Mucosa of stomach (tissue), 1 donor: ENCODE results near the gene ANKRD11.

Experiments used
- H3K27me3 ChIP-seq: one replicate; pipeline ENCODE4 v1.7.0; 2013; ENCODE audit warnings: mild to moderate bottlenecking, low read length; ENCODE audit not compliant: control insufficient read depth, insufficient read depth
- H3K36me3 ChIP-seq: one replicate; pipeline ENCODE4 v1.7.0; 2013; ENCODE audit warnings: low read length; ENCODE audit not compliant: control insufficient read depth, insufficient read depth
- H3K4me1 ChIP-seq: one replicate; pipeline ENCODE4 v1.7.0; 2013; ENCODE audit warnings: mild to moderate bottlenecking, low read length; ENCODE audit not compliant: control insufficient read depth, insufficient read depth
- H3K4me3 ChIP-seq: one replicate; pipeline ENCODE4 v1.7.0; 2013; ENCODE audit warnings: low read length
- H3K9ac ChIP-seq: one replicate; pipeline ENCODE4 v1.7.0; 2013; ENCODE audit warnings: mild to moderate bottlenecking, low read length, moderate library complexity
- H3K9me3 ChIP-seq: one replicate; pipeline ENCODE4 v1.7.0; 2013; ENCODE audit warnings: mild to moderate bottlenecking, low read length, moderate library complexity; ENCODE audit not compliant: control insufficient read depth
- donor health status: Pancreatic carcinoma.

ANKRD11 gene

GRCh38 chr16:89413811-89414585 lies 76.4 kb downstream of the ANKRD11 start:
- H3K9me3 ChIP-seq = no peaks in the 10 kb centered on the region
- no peak overlapping the region for H3K9ac ChIP-seq
- no peaks in the 10 kb centered on the region for H3K27me3 ChIP-seq
- no peaks in the 10 kb centered on the region for H3K36me3 ChIP-seq
- no peak overlapping the region for H3K4me3 ChIP-seq
- peaks cover 44% of the 10 kb centered on the region for H3K4me1 ChIP-seq

DNA sequence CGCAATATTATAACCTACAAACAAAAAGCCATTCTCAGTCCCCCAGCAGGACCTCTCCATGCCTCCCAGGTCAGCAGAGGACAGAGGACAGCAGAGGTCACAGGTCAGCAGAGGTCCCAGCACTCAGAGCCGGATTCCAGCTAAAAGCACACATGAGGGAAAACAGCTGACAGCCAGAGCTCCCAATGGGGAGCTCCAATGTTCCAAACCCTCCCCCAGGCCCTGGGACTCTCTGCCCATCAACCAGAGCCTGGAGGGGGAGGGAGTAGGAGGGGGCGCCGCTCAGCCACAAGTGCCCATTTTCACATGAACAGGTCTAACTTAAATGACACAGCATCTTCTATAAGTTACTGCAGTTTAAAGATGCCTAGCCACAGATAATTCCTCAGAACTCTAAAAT lies 77.5 kb downstream of the ANKRD11 start:
- Histone ChIP-seq H3K9me3 (no peaks in the 10 kb centered on the region), H3K36me3 (no peaks in the 10 kb centered on the region), H3K9ac (no peak overlapping the region), H3K4me1 (peaks cover 55% of the 10 kb centered on the region), H3K27me3 (no peaks in the 10 kb centered on the region), H3K4me3 (no peak overlapping the region)

DNA sequence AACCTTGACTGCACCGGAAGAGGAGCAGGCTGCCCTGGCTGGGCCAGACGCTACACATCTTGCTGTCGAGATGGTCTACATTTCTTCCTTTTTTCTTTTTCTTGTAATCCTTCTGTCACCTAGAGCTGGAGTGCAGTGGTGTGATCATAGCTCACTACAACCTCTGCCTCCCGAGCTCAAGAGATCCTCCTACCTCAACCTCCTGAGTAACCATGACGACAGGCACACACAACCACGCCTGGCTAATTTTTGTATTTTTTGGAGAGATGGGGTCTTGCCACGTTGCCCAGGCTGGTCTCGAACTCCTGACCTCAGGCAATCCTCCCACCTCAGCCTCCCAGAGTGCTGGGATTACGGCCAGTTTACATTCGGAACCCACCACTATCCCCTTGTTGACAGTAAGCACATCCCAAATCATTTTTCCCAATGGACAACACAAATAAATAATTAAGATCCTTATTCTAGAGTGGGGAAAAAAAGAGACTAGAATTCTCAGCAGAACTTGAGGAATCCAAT lies 79.0 kb downstream of the ANKRD11 start:
- peaks cover 51% of the 10 kb centered on the region for H3K4me1 ChIP-seq
- H3K9me3 ChIP-seq = no peaks in the 10 kb centered on the region
- peak overlapping the region; percentile 32 for H3K9ac ChIP-seq
- H3K36me3 ChIP-seq = no peaks in the 10 kb centered on the region
- no peak overlapping the region for H3K4me3 ChIP-seq
- no peaks in the 10 kb centered on the region for H3K27me3 ChIP-seq

- H3K36me3 ChIP-seq = no peaks in the 10 kb centered on the region
- H3K9ac ChIP-seq = peak overlapping the region; percentile 32
- H3K9me3 ChIP-seq = no peaks in the 10 kb centered on the region
- H3K4me3 ChIP-seq = no peak overlapping the region
- H3K4me1 ChIP-seq = peaks cover 54% of the 10 kb centered on the region
- H3K27me3 ChIP-seq = no peaks in the 10 kb centered on the region
These were observed 79.5 kb downstream of the ANKRD11 start for GRCh38 chr16:89410794-89411309.

GRCh38 chr16:89410322-89410721 lies 80.0 kb downstream of the ANKRD11 start:
- Histone ChIP-seq H3K4me3 (no peak overlapping the region), H3K4me1 (peaks cover 59% of the 10 kb centered on the region), H3K9me3 (no peaks in the 10 kb centered on the region), H3K36me3 (no peaks in the 10 kb centered on the region), H3K9ac (no peak overlapping the region), H3K27me3 (no peaks in the 10 kb centered on the region)

- Histone ChIP-seq H3K27me3 (no peaks in the 10 kb centered on the region), H3K9me3 (no peaks in the 10 kb centered on the region), H3K9ac (no peak overlapping the region), H3K36me3 (no peaks in the 10 kb centered on the region), H3K4me1 (peaks cover 64% of the 10 kb centered on the region), H3K4me3 (no peak overlapping the region)
These were observed 81.1 kb downstream of the ANKRD11 start for GRCh38 chr16:89409161-89409711.

- Histone ChIP-seq H3K36me3 (no peaks in the 10 kb centered on the region), H3K9me3 (no peaks in the 10 kb centered on the region), H3K4me1 (peaks cover 56% of the 10 kb centered on the region), H3K9ac (no peak overlapping the region), H3K27me3 (no peaks in the 10 kb centered on the region), H3K4me3 (no peak overlapping the region)
These were observed 82.0 kb downstream of the ANKRD11 start for GRCh38 chr16:89408315-89408714.

GRCh38 chr16:89407925-89408300 lies 82.4 kb downstream of the ANKRD11 start:
- no peaks in the 10 kb centered on the region for H3K9me3 ChIP-seq
- no peak overlapping the region for H3K4me3 ChIP-seq
- H3K4me1 ChIP-seq = peaks cover 56% of the 10 kb centered on the region
- H3K9ac ChIP-seq = no peak overlapping the region
- H3K27me3 ChIP-seq = no peaks in the 10 kb centered on the region
- no peaks in the 10 kb centered on the region for H3K36me3 ChIP-seq

DNA sequence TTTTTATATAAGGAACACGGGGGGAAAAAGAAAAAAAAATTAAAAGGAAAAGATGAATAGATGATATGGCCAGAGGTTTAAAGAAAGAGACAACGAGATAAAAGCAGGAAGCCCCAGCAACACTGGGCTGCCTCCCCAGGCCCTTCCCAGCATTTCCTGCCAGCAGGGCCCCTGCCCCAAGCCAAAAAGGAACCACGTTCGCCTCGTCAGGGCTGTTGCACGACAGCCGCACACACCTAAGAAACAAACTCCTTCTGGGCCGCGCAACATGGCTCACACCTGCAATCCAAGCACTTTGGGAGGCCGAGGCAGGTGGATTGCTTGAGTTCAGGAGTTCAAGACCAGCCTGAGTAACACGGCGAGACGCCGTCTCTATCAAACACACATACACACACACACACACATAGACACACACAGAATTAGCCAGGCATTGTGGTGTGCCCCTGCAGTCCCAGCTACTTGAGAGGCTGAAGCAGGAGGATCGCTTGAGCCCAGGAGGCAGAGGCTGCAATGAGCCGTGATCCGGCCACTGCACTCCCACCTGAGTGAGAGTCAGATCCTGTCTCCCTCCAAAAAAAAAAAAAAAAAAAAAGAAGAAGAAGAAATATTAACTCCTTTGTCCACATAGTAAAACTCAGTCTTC lies 83.0 kb downstream of the ANKRD11 start:
- Histone ChIP-seq H3K4me1 (peaks cover 56% of the 10 kb centered on the region), H3K9ac (no peak overlapping the region), H3K36me3 (no peaks in the 10 kb centered on the region), H3K4me3 (no peak overlapping the region), H3K9me3 (no peaks in the 10 kb centered on the region), H3K27me3 (no peaks in the 10 kb centered on the region)

DNA sequence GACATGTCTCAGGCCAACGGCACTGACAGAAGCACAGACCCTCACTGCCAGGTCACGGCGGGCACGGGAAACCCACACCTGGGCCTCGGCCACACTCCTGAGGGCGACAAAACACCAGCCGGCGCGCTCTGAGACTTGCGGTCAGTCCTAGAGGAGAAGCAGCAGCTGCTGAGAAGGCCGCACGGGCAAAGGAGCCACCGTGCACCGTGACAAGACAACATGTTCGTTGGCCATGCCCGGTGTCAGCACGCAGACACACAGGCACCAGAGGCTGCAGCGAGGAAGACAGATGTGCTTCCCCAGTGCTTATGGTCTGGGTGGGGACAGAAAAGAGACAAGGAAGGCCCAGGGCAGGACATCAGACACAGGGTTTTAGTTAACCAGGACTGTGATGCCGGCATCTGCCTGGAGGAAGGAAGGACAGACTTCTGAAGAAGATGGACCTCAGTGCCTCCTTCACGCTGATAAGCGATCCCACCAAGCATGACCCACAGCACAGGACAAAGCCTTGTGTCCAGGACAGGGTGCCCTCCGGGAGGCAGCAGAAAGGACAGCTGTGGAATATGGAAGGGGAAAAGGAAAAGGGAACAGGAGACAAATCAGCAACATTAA lies 84.0 kb downstream of the ANKRD11 start:
- H3K4me1 ChIP-seq = peaks cover 51% of the 10 kb centered on the region
- H3K9ac ChIP-seq = no peak overlapping the region
- H3K36me3 ChIP-seq = no peaks in the 10 kb centered on the region
- H3K9me3 ChIP-seq = no peaks in the 10 kb centered on the region
- H3K4me3 ChIP-seq = no peak overlapping the region
- H3K27me3 ChIP-seq = no peaks in the 10 kb centered on the region

- Histone ChIP-seq H3K9me3 (no peaks in the 10 kb centered on the region), H3K4me3 (no peak overlapping the region), H3K9ac (no peak overlapping the region), H3K4me1 (peaks cover 36% of the 10 kb centered on the region), H3K27me3 (no peaks in the 10 kb centered on the region), H3K36me3 (no peaks in the 10 kb centered on the region)
These were observed 85.8 kb downstream of the ANKRD11 start for GRCh38 chr16:89404561-89404960.

DNA sequence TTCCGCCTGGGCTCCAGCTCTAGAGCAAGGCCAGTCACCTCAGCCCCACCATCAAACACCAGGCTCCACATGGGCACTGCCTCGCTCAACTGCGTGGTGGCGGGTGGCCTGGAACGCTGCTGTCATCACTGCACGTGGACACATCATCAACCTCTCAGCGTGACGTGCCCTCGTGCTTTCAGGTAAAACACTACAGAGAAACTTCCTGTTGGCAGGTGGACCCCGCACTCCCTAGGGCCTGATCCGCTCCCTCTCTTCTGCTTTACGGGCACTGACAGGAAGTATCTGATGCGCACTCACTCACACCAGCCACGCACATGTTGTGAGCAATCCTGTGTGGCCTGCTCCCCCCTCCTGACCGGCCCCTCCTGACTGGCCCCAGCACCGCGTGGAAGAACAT lies 87.4 kb downstream of the ANKRD11 start:
- H3K4me1 ChIP-seq = peaks cover 22% of the 10 kb centered on the region
- H3K9me3 ChIP-seq = no peaks in the 10 kb centered on the region
- no peak overlapping the region for H3K9ac ChIP-seq
- H3K36me3 ChIP-seq = no peaks in the 10 kb centered on the region
- H3K4me3 ChIP-seq = no peak overlapping the region
- no peaks in the 10 kb centered on the region for H3K27me3 ChIP-seq
